Measurements from ENCODE around the gene SYMPK.
A peak's percentile ranks its signal among the peaks of the same experiment; 100 is the strongest.

- TF ChIP-seq CTCF (IDR thresholded peaks at IDR 0.05; ENCODE audit: insufficient read depth, low read depth, low read length), result peak; percentile 87
- no peak for TF ChIP-seq EZH2 (IDR thresholded peaks at IDR 0.05; ENCODE audit: insufficient read depth, low read length)
These were observed 63.9 kb downstream of the SYMPK start for GRCh38 chr19:45798995-45799517.
